ENCODE data around the gene SLC18B1. TPM values are rescaled to one million over a fixed set of nuclear protein-coding genes. Genes with fewer than 3 reads are reported as not detected.
A peak's percentile ranks its signal among the peaks of the same experiment; 100 is the strongest.

The SLC18B1 gene
- total RNA-seq, 1 experiment from 2014 or later: 25.9 TPM

- Mint-ChIP-seq H3K36me3 (ENCODE audit: insufficient read depth, unreplicated experiment) (no peaks in the 10 kb centered on the region), H3K4me3 (ENCODE audit: low read depth, unreplicated experiment) (no peak overlapping the region), H3K4me1 (ENCODE audit: low read depth, unreplicated experiment) (peaks cover 32% of the 10 kb centered on the region), H3K27me3 (ENCODE audit: unreplicated experiment) (no peaks in the 10 kb centered on the region), H3K27ac (ENCODE audit: unreplicated experiment) (peak overlapping the region; percentile 89), H3K9me3 (ENCODE audit: low read depth, unreplicated experiment) (no peaks in the 10 kb centered on the region)
- TF ChIP-seq, protein P1, sequence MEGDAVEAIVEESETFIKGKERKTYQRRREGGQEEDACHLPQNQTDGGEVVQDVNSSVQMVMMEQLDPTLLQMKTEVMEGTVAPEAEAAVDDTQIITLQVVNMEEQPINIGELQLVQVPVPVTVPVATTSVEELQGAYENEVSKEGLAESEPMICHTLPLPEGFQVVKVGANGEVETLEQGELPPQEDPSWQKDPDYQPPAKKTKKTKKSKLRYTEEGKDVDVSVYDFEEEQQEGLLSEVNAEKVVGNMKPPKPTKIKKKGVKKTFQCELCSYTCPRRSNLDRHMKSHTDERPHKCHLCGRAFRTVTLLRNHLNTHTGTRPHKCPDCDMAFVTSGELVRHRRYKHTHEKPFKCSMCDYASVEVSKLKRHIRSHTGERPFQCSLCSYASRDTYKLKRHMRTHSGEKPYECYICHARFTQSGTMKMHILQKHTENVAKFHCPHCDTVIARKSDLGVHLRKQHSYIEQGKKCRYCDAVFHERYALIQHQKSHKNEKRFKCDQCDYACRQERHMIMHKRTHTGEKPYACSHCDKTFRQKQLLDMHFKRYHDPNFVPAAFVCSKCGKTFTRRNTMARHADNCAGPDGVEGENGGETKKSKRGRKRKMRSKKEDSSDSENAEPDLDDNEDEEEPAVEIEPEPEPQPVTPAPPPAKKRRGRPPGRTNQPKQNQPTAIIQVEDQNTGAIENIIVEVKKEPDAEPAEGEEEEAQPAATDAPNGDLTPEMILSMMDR (IDR thresholded peaks at IDR 0.05; ENCODE audit: unreplicated experiment): no peak
- intact Hi-C loops (cut with micrococcal nuclease; ENCODE audit: unreplicated experiment): no loop called here
- CTCF ChIA-PET: interaction anchor here (1.0 to 2.2 kb wide), 4 partner anchors 13 to 93 kb away, joined by 3 to 13 read pairs (median 4); no protein-coding TSS in a partner anchor
- BruUV-seq (replicated peaks): no TSS peak
- DNase-seq: peak; percentile 68
Measured at GRCh38 chr6:132764370-132764769, 34.1 kb downstream of the SLC18B1 start.

GRCh38 chr6:132763269-132763668 is 35.2 kb downstream of the SLC18B1 start:
- Mint-ChIP-seq H3K4me3 (ENCODE audit: low read depth, unreplicated experiment) (peak overlapping the region; percentile 36), H3K27ac (ENCODE audit: unreplicated experiment) (peak overlapping the region; percentile 63), H3K27me3 (ENCODE audit: unreplicated experiment) (no peaks in the 10 kb centered on the region), H3K36me3 (ENCODE audit: insufficient read depth, unreplicated experiment) (no peaks in the 10 kb centered on the region), H3K4me1 (ENCODE audit: low read depth, unreplicated experiment) (peaks cover 24% of the 10 kb centered on the region), H3K9me3 (ENCODE audit: low read depth, unreplicated experiment) (no peaks in the 10 kb centered on the region)
- BruUV-seq (replicated peaks): no TSS peak
- TF ChIP-seq, protein P1 (IDR thresholded peaks at IDR 0.05; ENCODE audit: unreplicated experiment): no peak
- DNase-seq: peak; percentile 22
- intact Hi-C loops (cut with micrococcal nuclease; ENCODE audit: unreplicated experiment): no loop called here
- CTCF ChIA-PET: interaction anchor here (1.0 to 2.2 kb wide), 6 partner anchors 11 to 233 kb away, joined by 3 to 13 read pairs (median 4); no protein-coding TSS in a partner anchor

DNA sequence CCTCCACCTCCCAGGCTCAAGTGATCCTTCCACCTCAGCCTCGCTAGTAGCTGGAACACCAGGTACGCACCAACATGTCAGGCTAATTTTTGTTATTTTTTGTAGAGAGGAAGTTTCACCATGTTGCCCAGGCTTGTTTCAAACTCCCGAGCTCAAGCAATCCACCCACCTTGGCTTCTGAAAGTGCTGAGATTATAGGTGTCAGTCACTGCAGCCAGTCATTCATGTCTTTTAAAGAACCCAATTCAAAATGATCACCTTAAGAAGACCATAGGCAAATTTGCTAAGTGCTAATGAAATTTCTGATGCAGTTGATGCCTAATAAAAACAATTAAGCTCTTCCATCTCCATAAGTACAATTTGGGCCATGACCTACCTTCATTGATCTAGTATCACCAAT is 38.2 kb downstream of the SLC18B1 start:
- H3K36me3 Mint-ChIP-seq (ENCODE audit: insufficient read depth, unreplicated experiment): no peaks in the 10 kb centered on the region
- no peaks in the 10 kb centered on the region for H3K9me3 Mint-ChIP-seq (ENCODE audit: low read depth, unreplicated experiment)
- H3K4me3 Mint-ChIP-seq (ENCODE audit: low read depth, unreplicated experiment): no peak overlapping the region
- H3K27me3 Mint-ChIP-seq (ENCODE audit: unreplicated experiment): no peaks in the 10 kb centered on the region
- CTCF ChIA-PET: no interaction called here
- no TSS peak for BruUV-seq (replicated peaks)
- no peak for DNase-seq
- TF ChIP-seq, protein P1 (IDR thresholded peaks at IDR 0.05; ENCODE audit: unreplicated experiment): no peak
- H3K27ac Mint-ChIP-seq (ENCODE audit: unreplicated experiment): no peak overlapping the region
- peaks cover 22% of the 10 kb centered on the region for H3K4me1 Mint-ChIP-seq (ENCODE audit: low read depth, unreplicated experiment)
- intact Hi-C loops (cut with micrococcal nuclease; ENCODE audit: unreplicated experiment): no loop called here

DNA sequence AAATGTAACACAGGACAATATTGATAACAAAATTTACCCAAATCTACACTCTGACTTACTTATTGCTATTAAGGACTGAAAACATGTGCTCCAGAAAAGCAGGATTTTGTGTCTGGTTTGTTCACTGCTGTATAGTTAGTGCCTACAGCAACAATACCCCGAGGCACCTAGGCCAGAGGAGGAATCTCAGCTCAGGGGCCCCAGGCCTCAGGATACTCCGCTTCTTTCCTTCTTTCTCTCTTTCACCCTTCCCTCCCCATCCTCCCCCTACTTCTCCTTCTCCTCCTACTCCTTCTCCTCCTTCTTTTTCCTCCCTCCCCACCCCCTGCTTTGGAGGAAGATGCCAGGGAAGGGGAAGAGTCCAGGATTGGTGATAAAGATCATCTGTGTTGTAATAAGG is 39.7 kb downstream of the SLC18B1 start:
- Mint-ChIP-seq H3K4me1 (ENCODE audit: low read depth, unreplicated experiment) (peaks cover 6% of the 10 kb centered on the region), H3K36me3 (ENCODE audit: insufficient read depth, unreplicated experiment) (no peaks in the 10 kb centered on the region), H3K27ac (ENCODE audit: unreplicated experiment) (no peak overlapping the region), H3K27me3 (ENCODE audit: unreplicated experiment) (no peaks in the 10 kb centered on the region), H3K4me3 (ENCODE audit: low read depth, unreplicated experiment) (no peak overlapping the region), H3K9me3 (ENCODE audit: low read depth, unreplicated experiment) (no peaks in the 10 kb centered on the region)
- no peak for DNase-seq
- CTCF ChIA-PET: no interaction called here
- TF ChIP-seq, protein P1 (IDR thresholded peaks at IDR 0.05; ENCODE audit: unreplicated experiment): no peak
- BruUV-seq (replicated peaks): no TSS peak
- intact Hi-C loops (cut with micrococcal nuclease; ENCODE audit: unreplicated experiment): no loop called here

All from Calu3 (cell line).